ENCODE measurements around the gene IP6K3.

IP6K3 gene

GRCh38 chr6:33700391-33701050 is 46.2 kb downstream of the IP6K3 start:
- peak; percentile 69 for DNase-seq

GRCh38 chr6:33699739-33700138 is 47.0 kb downstream of the IP6K3 start:
- DNase-seq = no peak

GRCh38 chr6:33699131-33699530 is 47.6 kb downstream of the IP6K3 start:
- no peak for DNase-seq

GRCh38 chr6:33698494-33698893 is 48.2 kb downstream of the IP6K3 start:
- DNase-seq = no peak

- DNase-seq = no peak
Measured at GRCh38 chr6:33697845-33698244, 48.9 kb downstream of the IP6K3 start.

- DNase-seq = peak; percentile 60
Measured at GRCh38 chr6:33696548-33697518, 49.9 kb downstream of the IP6K3 start.

GRCh38 chr6:33696076-33696475 is 50.6 kb downstream of the IP6K3 start:
- no peak for DNase-seq

GRCh38 chr6:33695451-33695887 is 51.2 kb downstream of the IP6K3 start:
- DNase-seq = no peak

- DNase-seq = no peak
Measured at GRCh38 chr6:33694977-33695376, 51.7 kb downstream of the IP6K3 start.

- DNase-seq = peak; percentile 75
Measured at GRCh38 chr6:33694401-33694931, 52.2 kb downstream of the IP6K3 start.

GRCh38 chr6:33693186-33694105 is 53.3 kb downstream of the IP6K3 start:
- no peak for DNase-seq

- peak; percentile 76 for DNase-seq
Measured at GRCh38 chr6:33692760-33693158, 53.9 kb downstream of the IP6K3 start.

- no peak for DNase-seq
Measured at GRCh38 chr6:33692078-33692759, 54.5 kb downstream of the IP6K3 start.

GRCh38 chr6:33691456-33692077 is 55.1 kb downstream of the IP6K3 start:
- no peak for DNase-seq

- DNase-seq = no peak
Measured at GRCh38 chr6:33690766-33691165, 55.9 kb downstream of the IP6K3 start.

GRCh38 chr6:33689879-33690278 is 56.8 kb downstream of the IP6K3 start:
- DNase-seq = no peak

- DNase-seq = no peak
Measured at GRCh38 chr6:33689148-33689494, 57.6 kb downstream of the IP6K3 start.

- no peak for DNase-seq
Measured at GRCh38 chr6:33688451-33689147, 58.1 kb downstream of the IP6K3 start.

GRCh38 chr6:33688006-33688405 is 58.7 kb downstream of the IP6K3 start:
- DNase-seq = no peak

GRCh38 chr6:33686981-33687975 is 59.4 kb downstream of the IP6K3 start:
- no peak for DNase-seq
